A549 (cell line): Measurements from ENCODE around the gene C2CD5. TPM values are rescaled to one million over a fixed set of nuclear protein-coding genes. Genes with fewer than 3 reads are reported as not detected.
A peak's percentile ranks its signal among the peaks of the same experiment; 100 is the strongest.

Experiments
- ATAC-seq, 2 experiments: fragments of 200-7000 bp in 1 of 2; fragments of >200 bp in 1 of 2; cut with Nextera tagmentation in 1 of 2; cut with Tn5 transposase in 1 of 2; 3 replicates each; pipeline versions ENCODE4 v1.8.0 to v1.9.1; 2018 to 2020; ENCODE audit warnings: mild to moderate bottlenecking in 1 of 2, moderate library complexity in 1 of 2
- CTCF ChIA-PET: fragments of 300-600 bp; sonication (Branson Sonifier 250); formaldehyde crosslinking; extraction: SDS; loops from one replicate; lab custom pipeline; 2021; ENCODE audit warnings: antibody characterized with exemption, inconsistent platforms; lab: Yijun Ruan, JAX
- POLR2A ChIA-PET: fragments of 350-600 bp; formaldehyde crosslinking; extraction: SDS; loops from one replicate; lab custom pipeline; 2021; ENCODE audit warnings: antibody characterized with exemption, inconsistent platforms; lab: Yijun Ruan, JAX
- DNase-seq, 2 experiments: peaks; one replicate each; pipeline versions ENCODE4 v3.0.0 to v3.0.0-alpha.2; 2011 to 2016; ENCODE audit warnings: low read depth in 1 of 2, low spot score in 1 of 2
- FAIRE-seq: peaks from 2 replicates; lab custom pipeline; 2011; peaks lifted over from hg19 to GRCh38; lab: Jason Lieb, UNC
- H3K27ac ChIP-seq, 2 experiments: fragments of >200 bp; sonication (Bioruptor Twin); formaldehyde crosslinking; 3 replicates each; pipeline ENCODE4 v1.5.1; 2016 to 2017
- H3K4me1 ChIP-seq: fragments of >200 bp; sonication (Bioruptor Twin); formaldehyde crosslinking; 3 replicates; pipeline ENCODE4 v1.6.1; 2016
- H3K4me2 ChIP-seq: fragments of >200 bp; sonication (Bioruptor Twin); formaldehyde crosslinking; 3 replicates; pipeline ENCODE4 v1.6.1; 2016
- H3K4me3 ChIP-seq: fragments of >200 bp; sonication (Bioruptor Twin); formaldehyde crosslinking; 3 replicates; pipeline ENCODE4 v1.5.1; 2016
- H3K9me3 ChIP-seq: fragments of >200 bp; sonication (Bioruptor Twin); formaldehyde crosslinking; 3 replicates; pipeline ENCODE4 v1.6.1; 2016
- CEBPB ChIP-seq, 2 experiments: fragments of >200 bp in 1 of 2; sonication (Bioruptor Twin) in 1 of 2; formaldehyde crosslinking in 1 of 2; IDR thresholded peaks; 2 replicates each; pipeline ENCODE4 v1.6.1; 2012 to 2016
- EHF ChIP-seq: fragments of 250-450 bp; sonication (Bioruptor Pico); IDR thresholded peaks from 2 replicates; pipeline ENCODE4 v1.5.0; 2020; ENCODE audit warnings: mild to moderate bottlenecking
- EHMT2 ChIP-seq: fragments of 200-600 bp; sonication (generic); IDR thresholded peaks from 2 replicates; pipeline ENCODE4 v1.6.1; 2016; ENCODE audit warnings: antibody characterized with exemption, low read depth, mild to moderate bottlenecking, moderate library complexity
- EP300 ChIP-seq, 2 experiments: fragments of >200 bp; sonication (Bioruptor Twin); formaldehyde crosslinking; IDR thresholded peaks; 2 replicates in 1 of 2; 3 replicates in 1 of 2; pipeline ENCODE4 v1.6.1; 2016 to 2017
- FOSB ChIP-seq: fragments of 250-450 bp; sonication (Bioruptor Pico); IDR thresholded peaks from 2 replicates; pipeline ENCODE4 v1.5.0; 2020; ENCODE audit warnings: mild to moderate bottlenecking, moderate library complexity
- HEYL ChIP-seq: fragments of 250-450 bp; sonication (Bioruptor Pico); IDR thresholded peaks from 2 replicates; pipeline ENCODE4 v1.8.0; 2021; ENCODE audit warnings: mild to moderate bottlenecking, moderate library complexity
- JUN ChIP-seq, 2 experiments: fragments of >200 bp; sonication (Bioruptor Twin); formaldehyde crosslinking; IDR thresholded peaks; 2 replicates in 1 of 2; 3 replicates in 1 of 2; pipeline ENCODE4 v1.6.1; 2016 to 2017
- KDM5A ChIP-seq: fragments of 200-600 bp; sonication (generic); IDR thresholded peaks from 2 replicates; pipeline ENCODE4 v1.6.1; 2016; ENCODE audit warnings: antibody characterized with exemption, mild to moderate bottlenecking
- MAFK ChIP-seq: fragments of 450-650 bp; IDR thresholded peaks from 2 replicates; pipeline ENCODE4 v1.6.1; 2014; ENCODE audit not compliant: partially characterized antibody
- PBX3 ChIP-seq: IDR thresholded peaks from 2 replicates; pipeline ENCODE4 v1.6.1; 2012
- POLR2A ChIP-seq: IDR thresholded peaks from 2 replicates; pipeline ENCODE4 v1.6.1; 2012; ENCODE audit warnings: mild to moderate bottlenecking, low read length
- RCOR1 ChIP-seq: fragments of 150-350 bp; IDR thresholded peaks from 2 replicates; pipeline ENCODE4 v1.6.1; 2014; ENCODE audit warnings: antibody characterized with exemption, low read length, low read depth
- RNF2 ChIP-seq: fragments of 200-600 bp; sonication (generic); IDR thresholded peaks from 2 replicates; pipeline ENCODE4 v1.6.1; 2016; ENCODE audit warnings: low read depth, mild to moderate bottlenecking, antibody characterized with exemption, moderate library complexity, borderline replicate concordance
- SREBF2 ChIP-seq: fragments of 450-650 bp; IDR thresholded peaks from 2 replicates; pipeline ENCODE4 v1.6.1; 2014; ENCODE audit warnings: mild to moderate bottlenecking, moderate library complexity
- TFCP2L1 ChIP-seq: fragments of 250-450 bp; sonication (Bioruptor Pico); IDR thresholded peaks from 2 replicates; pipeline ENCODE4 v1.5.0; 2021; ENCODE audit warnings: mild to moderate bottlenecking
- TP53 ChIP-seq: fragments of 250-450 bp; sonication (Bioruptor Pico); IDR thresholded peaks from 2 replicates; pipeline ENCODE4 v1.5.0; 2021; ENCODE audit warnings: mild to moderate bottlenecking, moderate library complexity
- USF2 ChIP-seq: fragments of 450-650 bp; IDR thresholded peaks from 2 replicates; pipeline ENCODE4 v1.6.1; 2014; ENCODE audit warnings: antibody characterized with exemption
- WGBS: methylation state at CpG from one replicate; pipeline ENCODE4 v1.1.6; 2017; ENCODE audit errors: missing lambda C conversion rate; 5-methylcytosine and 5-hydroxymethylcytosine counted together
- polyA plus RNA-seq, 4 experiments: library from polyadenylated mRNA; depleted of rRNA in 3 of 4; stranded (reverse); fragments of >200 nt; fragmentation: RNase III in 1 of 4; extraction: RNeasy Plus Mini Kit Qiagen cat#74134 plus additional on column Dnase treatment in 1 of 4; gene quantifications; 2 replicates in 3 of 4; 3 replicates in 1 of 4; pipeline ENCODE4 v1.2.3, GENCODE V29; 2011 to 2017
- TF ChIP-seq, protein P1 (sequence below): fragments of 150-350 bp; IDR thresholded peaks from 2 replicates; pipeline ENCODE4 v1.6.1; 2014; ENCODE audit warnings: low read depth, mild to moderate bottlenecking, low read length
- TF ChIP-seq, protein P2 (sequence below): fragments of 200-600 bp; sonication (generic); IDR thresholded peaks from 2 replicates; pipeline ENCODE4 v1.6.1; 2016; ENCODE audit warnings: antibody characterized with exemption, mild to moderate bottlenecking, moderate library complexity
- TF ChIP-seq, protein P3 (sequence below): fragments of 250-450 bp; sonication (Bioruptor Pico); IDR thresholded peaks from 2 replicates; pipeline ENCODE4 v1.5.0; 2020; ENCODE audit warnings: low read depth, mild to moderate bottlenecking, moderate library complexity

Gene C2CD5
- polyA plus RNA-seq, 2 of the 4 experiments (the other 2 are of a cell fraction), result 14.1 to 39.7 TPM

- Histone ChIP-seq H3K4me2 (no peak overlapping the region), H3K4me3 (no peak overlapping the region), H3K9me3 (no peaks in the 10 kb centered on the region), H3K4me1 (peaks cover 7% of the 10 kb centered on the region), H3K27ac (no peak overlapping the region)
- CTCF ChIA-PET, result no interaction called here
- no peak for TF ChIP-seq POLR2A
- DNase-seq (no peak), FAIRE-seq (peak; percentile 13), ATAC-seq (no peak)
- WGBS, result 91% methylated on average over 3 of the region's 3 CpGs
- POLR2A ChIA-PET, result no interaction called here
These were observed 64.3 kb downstream of the C2CD5 start for GRCh38 chr12:22480016-22480415.

DNA sequence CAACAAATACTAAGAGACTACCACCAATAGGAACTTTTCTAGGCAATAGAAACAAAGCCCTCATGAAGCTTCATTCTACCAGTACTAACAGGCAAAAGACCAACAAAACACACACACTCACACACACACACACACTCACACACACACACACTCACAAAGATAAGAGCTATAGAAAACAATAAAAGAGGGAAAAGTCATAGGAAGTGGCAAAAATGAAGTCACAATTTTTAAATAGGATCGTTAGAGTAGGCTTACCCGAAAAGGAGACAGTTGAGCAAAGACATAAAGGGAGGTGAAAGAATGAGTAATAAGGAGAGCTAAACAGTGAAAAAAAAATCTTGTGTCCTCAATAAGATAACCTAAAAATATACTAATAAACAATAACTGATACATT is 66.5 kb downstream of the C2CD5 start:
- Histone ChIP-seq H3K4me2 (no peak overlapping the region), H3K4me1 (no peaks in the 10 kb centered on the region), H3K27ac (no peak overlapping the region), H3K4me3 (no peak overlapping the region), H3K9me3 (no peaks in the 10 kb centered on the region)
- no peak for DNase-seq
- no peak for ATAC-seq
- FAIRE-seq, result no peak
- POLR2A ChIA-PET, result no interaction called here
- WGBS, result 90% methylated on average over 2 of the region's 2 CpGs
- no peak for TF ChIP-seq CEBPB (IDR thresholded peaks at IDR 0.05)
- TF ChIP-seq EP300 (IDR thresholded peaks at IDR 0.05), result no peak
- TF ChIP-seq MAFK, result no peak
- no peak for TF ChIP-seq KDM5A
- TF ChIP-seq EHMT2, result no peak
- TF ChIP-seq, protein P1, sequence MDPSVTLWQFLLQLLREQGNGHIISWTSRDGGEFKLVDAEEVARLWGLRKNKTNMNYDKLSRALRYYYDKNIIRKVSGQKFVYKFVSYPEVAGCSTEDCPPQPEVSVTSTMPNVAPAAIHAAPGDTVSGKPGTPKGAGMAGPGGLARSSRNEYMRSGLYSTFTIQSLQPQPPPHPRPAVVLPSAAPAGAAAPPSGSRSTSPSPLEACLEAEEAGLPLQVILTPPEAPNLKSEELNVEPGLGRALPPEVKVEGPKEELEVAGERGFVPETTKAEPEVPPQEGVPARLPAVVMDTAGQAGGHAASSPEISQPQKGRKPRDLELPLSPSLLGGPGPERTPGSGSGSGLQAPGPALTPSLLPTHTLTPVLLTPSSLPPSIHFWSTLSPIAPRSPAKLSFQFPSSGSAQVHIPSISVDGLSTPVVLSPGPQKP, result no peak
- TF ChIP-seq TFCP2L1, result no peak
- TF ChIP-seq RNF2, result no peak
- TF ChIP-seq HEYL (CRISPR knock-in tag), result no peak
- TF ChIP-seq JUN (IDR thresholded peaks at IDR 0.05), result no peak
- TF ChIP-seq, protein P2, sequence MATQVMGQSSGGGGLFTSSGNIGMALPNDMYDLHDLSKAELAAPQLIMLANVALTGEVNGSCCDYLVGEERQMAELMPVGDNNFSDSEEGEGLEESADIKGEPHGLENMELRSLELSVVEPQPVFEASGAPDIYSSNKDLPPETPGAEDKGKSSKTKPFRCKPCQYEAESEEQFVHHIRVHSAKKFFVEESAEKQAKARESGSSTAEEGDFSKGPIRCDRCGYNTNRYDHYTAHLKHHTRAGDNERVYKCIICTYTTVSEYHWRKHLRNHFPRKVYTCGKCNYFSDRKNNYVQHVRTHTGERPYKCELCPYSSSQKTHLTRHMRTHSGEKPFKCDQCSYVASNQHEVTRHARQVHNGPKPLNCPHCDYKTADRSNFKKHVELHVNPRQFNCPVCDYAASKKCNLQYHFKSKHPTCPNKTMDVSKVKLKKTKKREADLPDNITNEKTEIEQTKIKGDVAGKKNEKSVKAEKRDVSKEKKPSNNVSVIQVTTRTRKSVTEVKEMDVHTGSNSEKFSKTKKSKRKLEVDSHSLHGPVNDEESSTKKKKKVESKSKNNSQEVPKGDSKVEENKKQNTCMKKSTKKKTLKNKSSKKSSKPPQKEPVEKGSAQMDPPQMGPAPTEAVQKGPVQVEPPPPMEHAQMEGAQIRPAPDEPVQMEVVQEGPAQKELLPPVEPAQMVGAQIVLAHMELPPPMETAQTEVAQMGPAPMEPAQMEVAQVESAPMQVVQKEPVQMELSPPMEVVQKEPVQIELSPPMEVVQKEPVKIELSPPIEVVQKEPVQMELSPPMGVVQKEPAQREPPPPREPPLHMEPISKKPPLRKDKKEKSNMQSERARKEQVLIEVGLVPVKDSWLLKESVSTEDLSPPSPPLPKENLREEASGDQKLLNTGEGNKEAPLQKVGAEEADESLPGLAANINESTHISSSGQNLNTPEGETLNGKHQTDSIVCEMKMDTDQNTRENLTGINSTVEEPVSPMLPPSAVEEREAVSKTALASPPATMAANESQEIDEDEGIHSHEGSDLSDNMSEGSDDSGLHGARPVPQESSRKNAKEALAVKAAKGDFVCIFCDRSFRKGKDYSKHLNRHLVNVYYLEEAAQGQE, result no peak
- TF ChIP-seq USF2, result no peak
- no peak for TF ChIP-seq RCOR1
- TF ChIP-seq FOSB (CRISPR knock-in tag), result no peak
- CTCF ChIA-PET, result interaction anchor here (0.7 kb wide), 1 partner anchor 194 kb away, joined by 3 read pairs; no protein-coding TSS in a partner anchor

DNA sequence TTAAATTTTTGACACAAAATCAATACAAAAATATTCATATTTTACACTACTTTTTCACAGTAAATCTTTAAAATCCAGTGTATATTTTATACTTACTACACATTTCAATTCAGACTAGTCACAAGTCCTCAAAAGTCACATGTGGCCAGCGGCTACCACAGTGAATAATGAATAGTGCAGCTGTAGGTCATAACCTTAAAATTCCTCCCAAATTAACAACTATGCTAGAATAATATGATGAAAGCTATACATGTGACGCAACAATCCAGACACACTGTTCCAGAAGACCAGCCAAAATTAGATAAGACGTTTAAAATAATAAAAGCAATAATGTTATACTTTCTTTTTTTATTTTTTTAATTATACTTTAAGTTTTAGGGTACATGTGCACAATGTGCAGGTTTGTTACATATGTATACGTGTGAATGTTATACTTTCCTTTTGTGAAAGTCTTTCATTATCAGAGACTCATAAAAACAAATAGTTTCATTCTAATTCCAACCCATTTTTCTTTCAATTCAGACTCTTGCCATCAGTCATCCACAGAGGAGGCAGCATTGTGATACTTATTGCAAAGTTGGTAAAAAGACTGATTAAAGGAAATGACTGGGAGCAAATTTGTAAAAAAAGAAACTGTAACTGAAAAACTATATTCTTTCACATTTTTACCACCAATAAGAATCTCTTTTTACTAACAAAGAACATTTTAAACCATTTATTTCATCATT is 67.0 kb downstream of the C2CD5 start:
- TF ChIP-seq SREBF2 (no peak), EHF (no peak), JUN (IDR thresholded peaks at IDR 0.05) (no peak), TP53 (CRISPR knock-in tag) (no peak), PBX3 (no peak), CEBPB (IDR thresholded peaks at IDR 0.05) (no peak)
- TF ChIP-seq, protein P3, sequence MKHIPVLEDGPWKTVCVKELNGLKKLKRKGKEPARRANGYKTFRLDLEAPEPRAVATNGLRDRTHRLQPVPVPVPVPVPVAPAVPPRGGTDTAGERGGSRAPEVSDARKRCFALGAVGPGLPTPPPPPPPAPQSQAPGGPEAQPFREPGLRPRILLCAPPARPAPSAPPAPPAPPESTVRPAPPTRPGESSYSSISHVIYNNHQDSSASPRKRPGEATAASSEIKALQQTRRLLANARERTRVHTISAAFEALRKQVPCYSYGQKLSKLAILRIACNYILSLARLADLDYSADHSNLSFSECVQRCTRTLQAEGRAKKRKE (CRISPR knock-in tag), result no peak
- FAIRE-seq, result no peak
- Histone ChIP-seq H3K9me3 (no peaks in the 10 kb centered on the region), H3K27ac (no peak overlapping the region), H3K4me3 (no peak overlapping the region), H3K4me2 (no peak overlapping the region), H3K4me1 (no peaks in the 10 kb centered on the region)
- no peak for ATAC-seq
- CTCF ChIA-PET, result no interaction called here
- no peak for DNase-seq
- 82% methylated on average over 4 of the region's 4 CpGs for WGBS
- POLR2A ChIA-PET, result no interaction called here
